ENCODE results near the gene WDR48.

WDR48 gene

GRCh38 chr3:39099738-39100499, 48.1 kb downstream of the WDR48 start:
- intact Hi-C loops (cut with DNase I) = loop anchor here (10.0 kb wide), 1 partner anchor 85 kb away; no protein-coding TSS in a partner anchor

DNA sequence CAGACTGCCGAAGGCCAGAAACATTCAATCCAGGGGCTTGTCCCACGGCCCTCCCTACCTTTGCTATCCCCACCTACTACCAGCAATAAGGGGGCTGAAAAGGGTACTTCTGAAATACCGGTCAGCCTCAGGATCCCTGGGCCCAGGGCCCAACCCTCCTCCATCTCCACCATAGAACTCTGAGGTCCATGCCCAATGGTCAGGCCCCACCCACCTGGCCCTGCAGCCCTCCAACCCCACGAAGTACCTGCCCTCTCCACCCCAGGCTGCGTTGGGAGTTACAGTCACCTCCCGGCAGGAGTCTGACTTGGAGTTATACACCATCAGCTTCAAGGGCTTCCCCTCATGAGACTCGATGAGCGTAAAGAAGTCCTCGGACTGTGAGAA, 48.7 kb downstream of the WDR48 start:
- no peak for DNase-seq
- intact Hi-C loops (cut with DNase I) = loop anchor here (10.0 kb wide), 1 partner anchor 84 kb away; no protein-coding TSS in a partner anchor

More at GRCh38 chr3:39099738-39100499, 48.1 kb downstream of the WDR48 start:
- DNase-seq = no peak

DNA sequence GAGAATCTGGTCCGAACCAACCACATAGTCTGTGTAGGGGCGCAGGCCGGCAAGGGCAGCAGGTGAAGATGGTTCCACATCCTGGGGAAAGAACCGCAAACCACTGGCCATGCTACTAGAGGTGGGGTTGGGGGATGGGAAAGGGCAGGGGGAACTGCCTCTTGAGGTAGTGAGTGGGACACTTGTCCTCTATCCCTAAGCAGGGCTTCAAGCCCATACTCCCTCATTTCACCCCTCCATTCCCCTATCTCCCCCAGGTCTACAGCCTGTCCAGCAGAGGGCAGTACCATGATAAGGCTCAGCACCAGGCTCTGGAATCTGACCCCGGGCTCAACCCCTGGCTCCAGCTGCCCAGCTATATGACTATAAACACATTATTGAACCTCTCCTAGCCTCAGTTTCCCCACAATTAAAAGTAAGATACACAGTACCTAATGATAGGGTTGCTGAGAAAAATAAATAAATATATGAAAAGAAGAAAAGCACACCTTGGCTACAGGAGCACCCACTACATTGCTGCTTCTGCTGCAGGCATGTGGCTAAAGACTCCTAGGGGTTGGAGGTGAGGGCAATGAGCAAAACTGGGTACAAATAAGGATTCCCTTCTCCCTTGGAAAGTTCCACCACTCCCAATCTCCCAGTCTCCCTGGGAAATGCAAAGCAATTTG, 49.3 kb downstream of the WDR48 start:
- DNase-seq = peak in 1 of 10 donors; percentile 25
- intact Hi-C loops (cut with DNase I) = loop anchor here (10.0 kb wide), 1 partner anchor 84 kb away; no protein-coding TSS in a partner anchor

DNA sequence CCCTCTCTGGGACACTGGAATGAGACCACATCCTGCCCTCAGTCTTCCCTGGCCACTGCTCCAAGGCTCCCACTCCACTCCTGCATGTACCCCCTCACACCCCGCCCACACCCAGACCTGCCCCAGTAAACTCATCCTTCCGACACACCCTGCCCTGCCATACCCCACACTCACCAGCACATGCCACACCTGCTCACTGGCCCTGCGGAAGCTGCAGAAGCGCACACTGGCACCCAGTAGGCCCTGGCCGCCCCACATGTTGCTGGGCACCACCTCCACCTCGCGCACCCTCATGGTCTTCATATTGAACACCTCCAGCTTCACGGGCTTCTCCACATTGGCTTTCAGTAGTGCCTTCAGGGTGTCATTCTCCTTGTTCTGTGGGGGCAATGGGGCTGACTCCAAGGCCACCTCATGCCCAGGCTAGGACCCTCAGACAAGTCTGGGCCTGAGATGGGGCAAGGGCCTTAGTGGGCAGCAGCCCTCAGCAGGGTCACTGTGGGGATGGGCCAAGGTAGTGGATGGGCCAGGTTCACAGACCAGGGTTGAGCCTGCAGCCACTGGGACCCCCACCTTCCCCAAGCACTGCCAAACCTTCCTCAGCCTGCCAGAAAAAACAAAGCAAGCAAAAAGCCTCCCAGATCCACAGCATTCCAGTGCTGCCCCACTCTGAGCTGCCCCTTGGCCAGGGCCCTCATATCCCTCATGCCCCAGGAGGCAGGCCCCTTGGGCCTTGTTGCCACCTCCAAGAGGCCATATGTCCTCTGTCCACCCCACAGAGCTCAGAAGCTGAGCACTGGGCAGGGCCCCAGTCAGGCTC, 50.9 kb downstream of the WDR48 start:
- intact Hi-C loops (cut with DNase I) = loop anchor here (10.0 kb wide), 1 partner anchor 82 kb away; no protein-coding TSS in a partner anchor
- DNase-seq = no peak

DNA sequence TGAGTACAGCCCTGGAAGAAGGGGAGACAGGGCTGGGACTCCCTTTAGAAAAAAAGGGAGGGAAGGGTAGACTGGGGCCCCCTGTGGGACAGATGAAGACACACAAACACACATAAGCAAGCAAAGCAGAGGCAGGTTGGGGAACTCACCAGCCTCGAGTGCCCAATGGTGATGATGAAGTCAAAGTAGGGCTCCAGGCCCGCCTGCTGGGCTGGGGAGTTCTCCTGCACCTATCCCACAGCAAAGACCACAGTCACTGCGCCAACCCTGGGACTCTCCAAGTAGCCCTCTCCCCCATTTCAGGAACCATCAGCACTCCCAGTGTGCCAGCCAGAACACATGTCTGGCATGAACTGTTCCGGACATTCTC, 51.5 kb downstream of the WDR48 start:
- intact Hi-C loops (cut with DNase I) = loop anchor here (10.0 kb wide), 1 partner anchor 81 kb away; no protein-coding TSS in a partner anchor
- DNase-seq = no peak

DNA sequence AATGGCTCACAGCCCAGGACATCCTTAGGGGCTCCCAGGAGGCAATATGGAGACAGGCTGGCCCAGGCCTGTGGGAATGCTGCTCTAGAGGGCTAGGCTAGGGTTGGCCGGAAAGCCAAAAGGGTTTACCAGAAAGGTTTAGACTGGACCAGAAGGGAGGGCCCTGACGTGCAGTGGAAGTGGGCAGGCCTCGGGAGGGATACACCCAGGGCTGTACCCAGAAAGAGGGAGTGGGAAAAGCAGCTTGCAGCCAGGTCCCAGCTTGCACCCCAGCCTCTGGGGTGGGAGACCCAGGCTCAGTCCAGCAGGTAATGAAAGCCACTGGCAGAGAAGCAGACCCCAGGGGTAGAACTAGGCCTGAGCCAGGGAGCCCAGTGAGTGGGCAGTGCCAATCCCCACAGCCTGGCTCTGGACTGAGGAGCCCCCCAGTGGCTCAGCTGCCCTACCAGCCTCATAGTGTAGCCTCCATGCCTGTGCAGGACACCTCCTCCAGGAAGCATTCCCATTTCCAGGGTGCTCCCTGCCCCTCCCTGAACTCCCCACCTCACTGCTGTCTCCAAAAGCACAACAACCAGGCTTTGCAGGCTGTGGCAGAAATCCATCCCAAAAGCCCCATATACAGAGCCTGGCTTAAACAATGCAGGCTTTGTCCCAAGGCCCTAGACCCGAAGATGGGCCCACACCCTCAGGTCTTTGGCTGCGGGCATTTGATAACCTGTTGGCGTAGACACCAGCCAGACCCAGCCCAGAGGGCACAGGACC, 52.2 kb downstream of the WDR48 start:
- intact Hi-C loops (cut with DNase I) = loop anchor here (10.0 kb wide), 1 partner anchor 81 kb away; no protein-coding TSS in a partner anchor
- no peak for DNase-seq

DNA sequence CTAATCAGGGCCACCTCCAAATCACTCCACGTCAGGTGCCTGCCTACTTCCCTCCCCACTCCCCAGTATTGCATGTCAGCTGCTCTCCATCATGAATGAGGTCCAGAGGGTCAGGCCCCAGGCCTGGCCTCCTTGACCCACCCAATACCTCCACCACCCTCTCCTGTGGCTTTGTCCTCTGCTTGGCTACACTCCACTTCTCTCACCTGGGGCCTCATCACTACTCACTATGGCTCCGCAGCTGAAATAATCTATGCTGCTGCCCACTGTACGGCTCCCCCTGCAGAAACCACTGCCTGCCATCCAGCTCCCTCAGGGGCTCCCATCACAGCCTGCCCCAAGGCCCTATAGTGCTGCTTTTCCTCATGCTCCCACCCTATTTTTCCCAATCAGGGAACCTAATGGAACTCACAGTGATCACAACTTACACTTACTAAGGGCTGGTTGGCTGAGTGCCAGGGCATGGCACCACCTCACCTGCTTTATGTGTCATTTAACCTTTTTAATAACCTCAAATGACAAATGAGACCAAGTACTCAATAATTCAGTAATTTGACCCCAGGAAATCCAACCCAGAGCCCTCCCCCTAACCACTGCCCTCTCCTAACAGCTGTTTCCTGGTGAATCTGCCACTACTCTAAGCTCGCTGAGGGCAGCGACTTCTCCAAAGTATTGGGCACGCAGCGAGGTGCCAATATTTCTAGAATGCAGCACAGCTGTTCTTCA, 53.3 kb downstream of the WDR48 start:
- intact Hi-C loops (cut with DNase I) = loop anchor here (5.0 to 10.0 kb wide), 4 partner anchors 37 to 187 kb away; partner anchors contain the start of genes SCN11A and WDR48
- DNase-seq = no peak

- no peak for DNase-seq
- intact Hi-C loops (cut with DNase I) = loop anchor here (2.0 to 10.0 kb wide), 5 partner anchors 37 to 277 kb away; partner anchors contain the start of genes SCN11A, SLC25A38 and WDR48
Measured at GRCh38 chr3:39105687-39106063, 53.9 kb downstream of the WDR48 start.

GRCh38 chr3:39106281-39106811, 54.5 kb downstream of the WDR48 start:
- intact Hi-C loops (cut with DNase I) = loop anchor here (2.0 to 10.0 kb wide), 5 partner anchors 36 to 276 kb away; partner anchors contain the start of genes SCN11A, SLC25A38 and WDR48
- no peak for DNase-seq

DNA sequence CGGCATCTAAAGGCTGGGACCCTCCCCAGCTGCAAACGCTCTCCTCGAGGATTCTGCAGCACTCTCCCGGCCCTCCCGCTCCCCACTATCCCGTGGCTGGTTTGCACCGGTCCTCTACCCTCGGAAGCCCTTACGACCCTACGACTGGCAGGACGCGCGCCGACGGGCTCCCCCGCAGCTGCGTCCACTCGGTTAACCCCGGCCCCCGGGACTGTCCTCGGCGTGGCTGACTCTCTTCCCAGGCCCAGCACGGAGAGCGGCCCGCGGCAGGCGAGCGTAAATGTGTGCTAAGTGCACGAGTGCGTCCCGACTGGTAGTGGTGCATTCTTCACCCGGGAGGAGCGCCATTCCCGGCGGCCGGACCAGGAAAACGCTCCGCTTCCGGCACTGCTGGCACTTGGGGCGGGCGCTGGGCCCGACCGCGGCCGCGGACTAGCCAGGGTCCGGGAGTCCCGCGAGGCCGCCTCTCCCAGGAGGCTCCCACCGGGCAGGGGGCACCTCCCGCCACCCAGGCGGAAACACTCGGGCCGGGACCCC, 55.1 kb downstream of the WDR48 start:
- peak in 8 of 10 donors; percentile 35 to 90 (median 50) for DNase-seq
- intact Hi-C loops (cut with DNase I) = loop anchor here (2.0 to 10.0 kb wide), 5 partner anchors 35 to 276 kb away; partner anchors contain the start of genes SCN11A, SLC25A38 and WDR48

DNA sequence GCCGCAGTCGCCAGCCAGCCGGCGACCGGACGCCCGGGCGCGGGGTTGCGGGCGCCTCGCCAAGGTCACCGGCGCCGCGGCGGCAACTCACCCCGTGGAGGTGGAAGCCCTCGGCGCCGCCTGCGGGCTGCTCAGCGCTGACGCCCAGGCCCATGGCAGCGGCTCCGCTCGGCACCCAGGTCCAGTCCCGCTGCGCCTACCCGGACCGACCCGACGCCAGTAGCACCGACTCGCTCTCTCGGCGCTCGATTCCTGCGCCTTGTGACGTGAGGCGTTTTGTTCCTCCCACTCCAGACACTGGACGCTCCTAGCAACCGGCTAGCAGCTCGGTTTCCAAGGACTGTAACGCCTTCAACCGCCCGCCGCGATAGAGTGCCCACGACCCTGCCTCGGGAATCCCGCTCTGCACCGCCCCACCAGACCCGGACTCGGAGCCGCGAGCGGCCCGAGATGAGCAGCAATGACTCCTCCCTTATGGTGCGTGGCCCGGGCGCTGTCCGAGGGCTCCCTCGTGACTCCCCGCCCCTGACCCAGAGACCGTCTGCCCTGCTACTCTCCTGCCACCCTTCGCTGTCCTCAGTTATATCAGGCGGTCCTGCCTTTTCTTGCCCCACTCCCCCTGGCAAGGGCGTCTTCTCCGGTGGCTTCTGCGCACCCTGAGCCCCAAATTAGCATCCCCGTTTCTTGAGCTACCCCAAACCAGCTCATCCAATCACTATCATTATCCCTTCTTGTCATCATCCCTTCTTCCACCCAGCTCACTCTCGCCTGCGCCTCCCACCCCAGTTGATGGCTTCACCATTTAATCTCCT, 55.8 kb downstream of the WDR48 start, which contains the start of the genes GORASP1 and TTC21A:
Gene GORASP1 (minus strand): TSS at position 240 of the 812 bp plus-strand sequence. CDS start 86 bp downstream, at position 154.
Gene TTC21A (plus strand): TSS at position 293 of the 812 bp plus-strand sequence. CDS start 158 bp downstream, at position 451.
- intact Hi-C loops (cut with DNase I) = loop anchor here (2.0 to 10.0 kb wide), 5 partner anchors 35 to 275 kb away; partner anchors contain the start of genes SCN11A, SLC25A38 and WDR48
- peak; percentile 90 to 99 (median 93) for DNase-seq

DNA sequence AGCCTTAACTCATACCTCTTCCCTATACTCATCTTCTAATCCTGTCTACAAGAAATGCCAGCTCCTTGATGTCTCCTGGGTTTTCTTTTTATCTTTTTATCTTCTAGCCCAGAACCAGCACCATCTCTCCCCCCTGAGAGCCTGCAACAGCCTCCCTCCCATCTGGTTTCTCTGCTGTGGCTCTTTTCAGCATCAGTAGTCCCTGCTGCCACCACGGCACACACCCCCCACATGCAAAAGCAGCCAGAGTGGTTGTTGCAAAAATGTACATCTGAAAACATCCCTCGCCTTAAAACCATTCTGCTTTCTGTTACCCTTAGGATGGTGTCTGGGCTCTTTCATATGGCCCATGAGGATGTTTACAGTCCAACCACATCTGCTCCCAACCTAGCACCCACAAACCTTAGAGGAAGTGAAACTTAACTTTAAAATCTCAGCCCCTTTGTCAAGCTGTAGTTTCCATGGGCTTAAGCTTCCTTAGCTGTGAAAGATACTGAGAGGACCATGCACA, 56.4 kb downstream of the WDR48 start:
- intact Hi-C loops (cut with DNase I) = loop anchor here (5.0 to 10.0 kb wide), 4 partner anchors 34 to 184 kb away; partner anchors contain the start of genes SCN11A and WDR48
- peak in 2 of 10 donors; percentile 56 to 85 for DNase-seq

GRCh38 chr3:39109086-39109485, 57.3 kb downstream of the WDR48 start:
- intact Hi-C loops (cut with DNase I) = loop anchor here (5.0 to 10.0 kb wide), 4 partner anchors 33 to 183 kb away; partner anchors contain the start of genes SCN11A and WDR48
- peak in 1 of 10 donors; percentile 30 for DNase-seq

DNA sequence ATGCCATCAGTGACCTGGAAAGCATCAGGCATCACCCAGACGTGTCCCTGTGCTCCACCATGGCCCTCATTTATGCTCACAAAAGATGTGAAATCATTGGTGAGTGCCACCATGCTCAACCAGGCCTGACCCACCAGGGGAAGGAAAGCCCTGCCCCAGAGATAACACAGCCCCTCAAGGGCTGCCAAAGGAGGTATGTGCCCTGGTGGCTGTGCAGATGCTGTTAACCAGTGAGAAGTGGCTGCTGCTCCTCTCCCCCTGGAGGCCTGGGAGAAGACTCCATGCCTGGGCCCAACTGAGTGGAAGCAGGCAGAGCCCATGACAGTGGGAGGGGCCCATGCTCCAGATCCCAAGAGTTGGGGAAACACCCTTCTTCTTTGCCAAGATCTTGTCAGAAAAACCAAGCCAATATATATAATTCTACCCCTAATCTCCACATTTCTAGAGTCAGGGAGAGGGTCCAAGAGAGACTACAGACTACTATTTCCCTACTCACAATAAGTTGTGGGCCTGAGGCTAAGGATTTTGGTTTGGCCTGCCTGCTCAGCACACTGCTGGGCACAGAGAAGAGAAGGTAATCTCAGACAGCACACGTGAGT, 58.3 kb downstream of the WDR48 start:
- intact Hi-C loops (cut with DNase I) = no loop called here
- DNase-seq = peak in 1 of 10 donors; percentile 51

- intact Hi-C loops (cut with DNase I) = no loop called here
- DNase-seq = peak in 1 of 10 donors; percentile 73
Measured at GRCh38 chr3:39112113-39112512, 60.3 kb downstream of the WDR48 start.

- intact Hi-C loops (cut with DNase I) = no loop called here
Measured at GRCh38 chr3:39112535-39112934, 60.7 kb downstream of the WDR48 start.

More at GRCh38 chr3:39112535-39112934, 60.7 kb downstream of the WDR48 start:
- no peak for DNase-seq
